IPS-NIHi7 (cell line): ENCODE results near the gene FCRL1.

Experiments used
- DNase-seq: peaks from one replicate; pipeline ENCODE4 v3.0.0; 2012; ENCODE audit warnings: mixed read lengths; ENCODE audit errors: extremely low spot score

FCRL1 gene

GRCh38 chr1:157819896-157820295 lies at the start of gene FCRL1:
Gene FCRL1 (minus strand): TSS chr1:157820120. CDS start chr1:157820037, 83 bp downstream.
- no peak for DNase-seq

- DNase-seq: no peak
These were observed 48.7 kb upstream of the FCRL1 start for GRCh38 chr1:157868654-157869053.

GRCh38 chr1:157862114-157863070 lies 42.5 kb upstream of the FCRL1 start:
- DNase-seq: no peak

- no peak for DNase-seq
These were observed 36.6 kb upstream of the FCRL1 start for GRCh38 chr1:157856538-157856937.

GRCh38 chr1:157852476-157852875 lies 32.6 kb upstream of the FCRL1 start:
- DNase-seq: no peak

- DNase-seq: no peak
These were observed 29.4 kb upstream of the FCRL1 start for GRCh38 chr1:157849229-157849875.

- no peak for DNase-seq
These were observed 24.3 kb upstream of the FCRL1 start for GRCh38 chr1:157844089-157844830.

- DNase-seq: no peak
These were observed 23.0 kb upstream of the FCRL1 start for GRCh38 chr1:157842939-157843338.

- no peak for DNase-seq
These were observed 21.8 kb upstream of the FCRL1 start, which contains the start of gene CD5L for GRCh38 chr1:157841708-157842107. Gene CD5L (minus strand): TSS chr1:157841808. CDS start chr1:157841701, 107 bp downstream.

- DNase-seq: no peak
These were observed 19.0 kb upstream of the FCRL1 start for GRCh38 chr1:157838966-157839365.

- no peak for DNase-seq
These were observed 14.5 kb upstream of the FCRL1 start for GRCh38 chr1:157834430-157834829.

- no peak for DNase-seq
These were observed 13.2 kb upstream of the FCRL1 start for GRCh38 chr1:157833145-157833544.

GRCh38 chr1:157831968-157832626 lies 12.2 kb upstream of the FCRL1 start:
- no peak for DNase-seq

- DNase-seq: no peak
These were observed 11.0 kb upstream of the FCRL1 start for GRCh38 chr1:157830887-157831286.

- no peak for DNase-seq
These were observed 9.8 kb upstream of the FCRL1 start for GRCh38 chr1:157829711-157830110.

- DNase-seq: no peak
These were observed 9.3 kb upstream of the FCRL1 start for GRCh38 chr1:157829210-157829609.

GRCh38 chr1:157820299-157820698 lies 379 bp upstream of the FCRL1 start:
- DNase-seq: no peak

- DNase-seq: no peak
These were observed 705 bp downstream of the FCRL1 start for GRCh38 chr1:157819215-157819614.

- no peak for DNase-seq
These were observed 6.7 kb downstream of the FCRL1 start for GRCh38 chr1:157813269-157813668.

- no peak for DNase-seq
These were observed 13.3 kb downstream of the FCRL1 start for GRCh38 chr1:157806431-157807149.

GRCh38 chr1:157803851-157804250 lies 16.1 kb downstream of the FCRL1 start:
- DNase-seq: no peak
